ENCODE data around the gene MNX1.

MNX1 gene

DNA sequence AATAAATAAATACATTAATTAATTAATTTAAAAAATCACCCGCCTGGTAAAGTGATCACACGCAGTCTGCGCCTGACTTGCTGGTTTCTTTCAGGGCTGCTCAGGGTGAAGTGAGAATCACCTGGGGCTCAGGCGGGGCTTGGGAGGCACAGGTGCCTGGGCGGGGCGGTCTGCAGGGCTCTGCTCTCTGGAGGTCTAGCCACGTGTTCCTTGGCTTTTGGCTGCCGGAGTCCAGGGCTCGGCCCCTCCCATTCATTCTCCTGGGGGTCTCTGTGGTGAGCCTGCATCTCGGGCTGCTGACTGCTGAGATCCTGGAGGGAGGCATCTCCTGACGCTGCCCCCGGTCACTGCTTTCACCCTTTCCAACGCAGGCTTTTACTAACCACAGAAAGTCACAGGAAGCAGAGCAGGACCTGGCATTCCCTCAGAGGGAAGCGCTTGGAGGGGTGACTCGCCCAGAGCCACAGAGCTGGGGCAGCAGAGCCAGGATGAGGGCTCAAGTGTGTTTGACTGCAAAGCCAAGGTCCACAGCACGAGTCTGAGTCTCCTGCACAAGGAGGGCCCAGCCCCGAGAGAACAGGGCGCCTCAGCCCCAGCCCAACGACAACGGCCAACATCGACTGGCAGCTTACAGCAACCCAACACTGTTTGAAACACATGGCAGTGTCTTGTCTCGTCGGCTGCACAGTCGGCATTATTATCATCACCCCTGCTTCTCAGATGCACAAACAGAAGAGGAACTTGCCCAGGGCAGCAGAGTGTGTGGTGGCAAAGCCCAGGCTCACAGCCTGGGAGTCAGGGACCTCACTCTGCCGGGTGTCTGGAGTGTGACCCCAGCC, 22.4 kb upstream of the MNX1 start:
- no peak for DNase-seq (ENCODE audit: low read depth)

DNA sequence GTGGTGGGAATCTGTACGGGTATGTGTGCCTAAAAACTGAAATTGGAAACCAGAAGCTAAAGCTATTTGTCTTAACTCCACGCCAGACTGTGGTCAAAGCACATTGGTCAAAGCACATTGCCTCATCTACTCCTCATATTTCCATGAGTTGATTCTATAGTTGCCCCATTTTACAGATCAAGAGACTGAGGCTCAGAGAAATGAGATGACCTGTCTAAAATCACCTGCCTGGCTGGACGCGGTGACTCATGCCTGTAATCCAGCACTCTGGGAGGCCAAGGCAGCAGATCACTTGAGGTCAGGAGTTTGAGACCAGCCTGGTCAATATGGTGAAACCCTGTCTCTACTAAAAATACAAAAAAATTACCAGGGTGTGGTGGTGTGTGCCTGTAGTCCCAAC, 21.7 kb upstream of the MNX1 start:
- DNase-seq (ENCODE audit: low read depth), result no peak

DNA sequence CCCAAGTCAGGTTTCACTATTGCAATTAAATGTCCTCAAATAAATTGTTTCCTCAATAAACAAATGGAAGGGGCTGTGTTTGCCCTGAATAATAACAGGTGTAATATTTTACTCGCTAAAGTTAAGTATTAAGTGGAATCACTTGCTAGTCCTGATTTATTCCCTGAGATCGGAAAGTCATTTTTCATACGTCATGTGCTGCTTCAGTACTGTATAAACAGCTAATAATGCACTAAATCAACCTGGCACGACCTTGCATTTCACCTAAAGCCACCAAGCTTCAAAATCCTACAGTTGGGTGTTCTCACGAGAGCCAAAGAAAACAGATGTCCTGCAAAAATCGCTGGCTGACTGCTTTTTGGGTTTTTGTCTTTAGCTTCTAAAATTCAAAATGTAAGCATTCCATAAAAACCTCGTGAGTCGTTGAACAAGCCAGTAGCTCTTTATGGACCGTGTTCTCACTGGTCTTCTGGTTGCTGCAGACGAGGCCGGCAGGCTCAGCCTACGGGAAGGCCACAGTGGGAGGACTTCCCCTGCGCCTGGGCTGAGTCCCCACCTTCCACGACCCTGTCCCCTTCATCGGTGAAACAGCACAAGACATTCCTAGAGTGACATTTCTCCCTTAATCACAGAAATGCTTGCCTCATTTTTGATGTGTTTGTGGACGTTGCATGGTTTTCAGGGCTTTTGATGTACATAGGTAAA, 17.9 kb upstream of the MNX1 start:
- no peak for DNase-seq (ENCODE audit: low read depth)

DNA sequence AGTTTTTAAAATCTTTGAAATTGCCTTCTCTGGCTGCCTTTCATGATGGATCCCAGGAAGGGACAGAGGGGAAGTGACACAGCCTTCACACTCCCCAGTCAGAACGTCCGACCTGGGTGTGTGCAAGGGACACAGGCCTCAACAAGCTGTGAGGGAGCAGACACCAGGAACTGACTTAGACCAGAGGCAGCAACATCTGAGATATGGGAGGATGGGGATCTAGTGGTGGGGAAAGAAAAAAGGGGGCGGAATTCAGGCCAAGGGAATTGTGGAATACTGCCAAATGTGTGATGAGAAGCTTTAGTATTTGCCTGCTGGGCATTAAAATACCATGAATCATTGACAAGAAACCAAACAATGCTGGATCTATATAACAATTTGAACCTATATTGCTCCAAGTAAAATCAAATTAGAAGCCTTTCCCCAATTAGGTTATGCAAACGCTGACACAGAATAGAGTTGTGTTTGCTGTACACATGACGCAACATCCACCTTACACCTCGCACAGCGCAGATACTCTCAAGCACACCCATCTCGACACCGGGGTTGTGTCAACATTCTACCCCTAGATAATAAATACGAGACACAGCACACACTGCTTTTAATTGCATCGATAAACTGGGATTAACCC, 17.2 kb upstream of the MNX1 start:
- DNase-seq (ENCODE audit: low read depth), result no peak

GRCh38 chr7:157024716-157025115, 14.3 kb upstream of the MNX1 start:
- DNase-seq (ENCODE audit: low read depth), result no peak

- no peak for DNase-seq (ENCODE audit: low read depth)
Observed at GRCh38 chr7:157023589-157023905, 13.1 kb upstream of the MNX1 start.

DNA sequence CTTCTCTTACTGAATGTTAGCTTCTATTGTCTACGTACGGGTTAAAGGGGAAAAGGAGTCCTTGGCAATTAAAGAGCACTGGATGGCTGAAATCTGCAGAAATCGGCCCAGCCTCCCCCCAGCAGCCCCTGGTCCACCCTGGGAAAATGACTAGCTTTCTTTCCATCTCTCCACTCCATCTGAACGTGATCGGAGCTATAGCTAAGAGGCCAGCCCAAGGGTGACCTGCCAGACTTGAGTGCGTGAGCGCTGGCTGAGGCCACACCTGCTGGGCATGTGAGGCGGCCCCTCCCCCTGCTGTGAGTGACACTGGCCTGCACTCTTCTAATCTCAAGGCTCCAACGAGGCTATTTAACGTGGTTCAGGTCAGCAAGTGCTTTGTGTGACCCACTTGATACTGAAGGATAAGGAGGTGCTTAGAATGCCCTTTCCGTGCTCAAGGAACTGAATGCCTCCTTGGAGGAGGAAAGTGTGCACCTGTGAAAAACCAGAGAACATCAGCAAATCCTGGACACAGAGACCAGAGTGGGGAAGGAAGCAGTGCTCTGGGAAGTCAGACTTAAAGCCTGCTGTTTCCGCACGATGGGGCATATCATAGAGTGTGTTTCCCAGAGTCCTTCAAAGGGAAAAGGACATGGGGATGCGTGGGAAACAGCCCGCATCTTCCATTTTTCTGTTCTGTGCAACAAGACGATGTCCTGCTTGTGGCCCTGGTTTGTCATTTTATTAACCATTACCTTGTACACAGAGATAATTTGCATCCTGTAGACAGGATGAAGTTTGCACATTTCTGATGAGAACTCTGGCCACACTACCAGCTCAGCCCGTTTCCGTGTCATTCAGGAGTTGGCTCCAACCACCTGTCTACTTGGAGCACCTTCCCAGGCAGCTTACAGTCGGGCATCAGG, 12.5 kb upstream of the MNX1 start:
- no peak for DNase-seq (ENCODE audit: low read depth)

DNA sequence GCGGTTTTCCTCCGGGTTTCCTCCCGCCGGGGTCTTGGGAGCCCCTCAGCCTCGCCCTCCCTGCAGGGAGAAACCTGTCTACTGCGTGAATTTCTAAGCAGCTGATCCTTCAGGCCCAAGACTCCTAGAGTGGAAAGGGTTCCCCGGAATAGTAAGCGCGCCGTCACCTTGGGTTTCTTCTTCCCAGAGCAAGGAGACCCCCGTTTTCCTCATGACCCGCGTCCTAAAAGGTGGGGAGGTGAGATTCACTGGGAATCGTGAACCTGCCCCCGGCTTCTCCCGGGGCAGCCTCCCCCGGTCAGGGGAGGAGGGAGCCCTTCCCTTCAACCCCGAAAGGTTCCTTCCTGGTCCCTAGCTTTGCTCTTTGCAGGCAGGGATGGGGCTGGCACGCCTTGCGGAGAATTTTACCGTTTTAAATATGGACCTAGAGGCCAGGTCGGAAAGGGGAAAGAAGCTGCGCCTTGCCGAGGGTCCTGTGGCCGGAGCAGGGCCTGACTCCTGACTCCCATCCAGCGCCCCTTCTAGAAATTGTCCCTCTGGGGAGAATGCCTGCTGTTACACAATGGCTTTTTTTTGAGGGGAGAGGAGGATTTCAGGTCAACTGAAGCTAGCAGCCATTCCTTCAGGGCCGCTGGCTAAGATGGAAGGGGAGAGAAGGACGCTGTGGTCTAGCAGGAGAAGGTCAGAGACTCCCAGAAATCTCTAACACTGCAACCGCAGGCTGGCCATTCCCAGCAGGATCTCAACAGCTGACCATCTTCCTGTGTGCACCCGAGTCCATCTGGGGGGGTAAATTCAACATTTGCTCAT, 11.6 kb upstream of the MNX1 start:
- DNase-seq (ENCODE audit: low read depth), result no peak

- no peak for DNase-seq (ENCODE audit: low read depth)
Observed at GRCh38 chr7:157021071-157021870, 10.8 kb upstream of the MNX1 start.

- DNase-seq (ENCODE audit: low read depth), result no peak
Observed at GRCh38 chr7:157020514-157021070, 10.1 kb upstream of the MNX1 start.

- DNase-seq (ENCODE audit: low read depth), result no peak
Observed at GRCh38 chr7:157019718-157020451, 9.4 kb upstream of the MNX1 start.

GRCh38 chr7:157018997-157019608, 8.6 kb upstream of the MNX1 start:
- DNase-seq (ENCODE audit: low read depth), result no peak

- DNase-seq (ENCODE audit: low read depth), result no peak
Observed at GRCh38 chr7:157018328-157018996, 8.0 kb upstream of the MNX1 start.

DNA sequence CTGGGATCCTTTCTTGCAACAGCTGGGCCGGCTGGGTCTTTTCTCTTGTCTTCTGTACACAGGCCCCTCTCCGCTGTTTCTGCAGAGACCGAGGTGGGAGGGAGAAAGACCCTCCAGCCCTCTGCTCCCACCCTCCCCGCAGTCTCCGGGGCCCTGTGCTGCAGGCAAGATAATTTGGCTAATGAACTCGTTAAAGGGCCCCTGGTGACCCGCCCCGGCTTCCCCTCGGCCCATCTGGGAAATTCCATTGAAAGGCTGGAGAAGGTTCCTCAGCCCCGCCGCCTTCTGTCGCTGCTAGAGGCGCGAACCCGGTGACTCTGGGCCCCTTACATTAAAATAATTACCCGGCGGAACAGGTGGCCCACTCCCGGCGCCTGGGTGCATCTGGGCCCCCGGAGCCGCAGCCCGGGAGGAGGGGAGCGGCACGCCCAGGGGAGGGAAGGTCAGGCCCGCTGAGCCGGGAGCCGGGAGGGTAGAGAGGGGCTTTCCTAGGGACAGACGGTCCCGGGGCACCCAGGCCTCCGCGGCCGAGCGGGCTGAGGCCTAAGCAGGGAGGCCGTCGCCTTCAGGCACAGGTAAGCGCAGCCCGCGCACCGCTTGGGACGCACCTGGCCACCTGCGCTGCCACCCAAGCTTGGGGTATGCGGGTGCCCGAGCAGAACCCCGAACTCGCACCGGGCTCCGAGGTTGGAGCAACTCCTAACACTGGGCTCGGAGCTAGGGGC, 7.3 kb upstream of the MNX1 start:
- no peak for DNase-seq (ENCODE audit: low read depth)

DNA sequence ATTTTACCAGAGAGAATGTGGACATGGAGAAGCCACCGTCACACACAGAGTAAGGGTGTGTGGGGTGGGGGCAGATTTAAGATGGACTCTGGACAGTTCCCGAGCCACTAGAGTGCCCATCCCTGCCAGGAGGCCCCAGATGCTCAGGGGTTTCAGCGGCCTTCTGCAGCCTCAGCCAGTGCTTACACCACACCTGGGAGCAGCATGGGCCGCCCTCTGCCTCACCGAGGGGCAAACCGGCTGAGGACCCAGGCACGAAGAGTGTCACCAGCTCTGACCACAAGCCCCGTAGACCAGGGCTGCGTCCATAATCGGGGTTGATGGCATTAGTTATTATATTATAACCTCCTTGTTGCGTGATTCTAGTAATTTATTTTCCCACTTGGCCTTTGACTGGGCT, 6.7 kb upstream of the MNX1 start:
- DNase-seq (ENCODE audit: low read depth), result no peak

- DNase-seq (ENCODE audit: low read depth), result no peak
Observed at GRCh38 chr7:157016352-157017041, 6.0 kb upstream of the MNX1 start.

DNA sequence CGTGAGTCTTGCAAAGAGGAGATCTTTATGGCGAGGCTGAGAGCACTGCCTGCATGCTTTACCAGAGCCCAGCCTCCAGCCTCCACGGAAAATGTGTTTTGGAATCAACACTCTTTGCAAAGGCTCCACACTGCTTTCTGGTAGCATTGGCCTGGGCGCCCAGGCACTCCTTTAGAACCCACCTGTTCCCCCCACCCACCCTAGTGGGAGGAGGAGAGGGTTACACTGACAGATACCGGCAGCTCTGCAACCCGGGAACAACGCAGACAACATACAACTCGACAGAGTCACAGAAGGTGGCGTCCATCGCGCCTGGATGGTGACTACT, 5.5 kb upstream of the MNX1 start:
- DNase-seq (ENCODE audit: low read depth), result no peak

Measured in fibroblast of gingiva (primary cell).